KBM-7 (cell line): Measurements from ENCODE around the gene EVA1A.

Source experiments
- DNase-seq: peaks from one replicate; pipeline ENCODE4 v3.0.0-alpha.2; 2015
- in situ Hi-C: fragments of 300-500 bp; cut with MboI; formaldehyde crosslinking; loops from 2 replicates; pipeline ENCODE4 v1.14.3; 2020; ENCODE audit warnings: low sequenced_read_pairs, low pct_unique_long_range_greater_than_20kb, mixed read lengths

The EVA1A gene

GRCh38 chr2:75466708-75467311 is 93.9 kb downstream of the EVA1A start:
- in situ Hi-C loops: no loop called here

GRCh38 chr2:75465317-75465984 is 95.3 kb downstream of the EVA1A start:
- in situ Hi-C loops: no loop called here
- DNase-seq: no peak

More at GRCh38 chr2:75466708-75467311, 93.9 kb downstream of the EVA1A start:
- DNase-seq: peak; percentile 72

GRCh38 chr2:75464348-75464946 is 96.3 kb downstream of the EVA1A start:
- DNase-seq: peak; percentile 10
- in situ Hi-C loops: no loop called here

GRCh38 chr2:75462721-75463120 is 98.0 kb downstream of the EVA1A start:
- DNase-seq: no peak
- in situ Hi-C loops: no loop called here

- DNase-seq: no peak
- in situ Hi-C loops: no loop called here
These were observed 98.5 kb downstream of the EVA1A start for GRCh38 chr2:75462206-75462605.

- in situ Hi-C loops: no loop called here
- DNase-seq: no peak
These were observed 100.1 kb downstream of the EVA1A start for GRCh38 chr2:75460630-75461029.

GRCh38 chr2:75459565-75460310 is 101.0 kb downstream of the EVA1A start:
- in situ Hi-C loops: no loop called here
- no peak for DNase-seq

- in situ Hi-C loops: no loop called here
- DNase-seq: no peak
These were observed 102.5 kb downstream of the EVA1A start for GRCh38 chr2:75458201-75458600.

GRCh38 chr2:75456825-75457224 is 103.9 kb downstream of the EVA1A start:
- in situ Hi-C loops: no loop called here
- no peak for DNase-seq

- in situ Hi-C loops: no loop called here
- DNase-seq: no peak
These were observed 104.6 kb downstream of the EVA1A start for GRCh38 chr2:75456111-75456510.

- DNase-seq: no peak
These were observed 106.5 kb downstream of the EVA1A start for GRCh38 chr2:75454241-75454620.

GRCh38 chr2:75453384-75454240 is 107.1 kb downstream of the EVA1A start:
- no peak for DNase-seq
- in situ Hi-C loops: no loop called here

More at GRCh38 chr2:75454241-75454620, 106.5 kb downstream of the EVA1A start:
- in situ Hi-C loops: no loop called here

GRCh38 chr2:75450068-75450467 is 110.7 kb downstream of the EVA1A start:
- in situ Hi-C loops: no loop called here
- no peak for DNase-seq

- in situ Hi-C loops: no loop called here
- DNase-seq: no peak
These were observed 113.6 kb downstream of the EVA1A start for GRCh38 chr2:75447176-75447575.
